HG03439 (cell line): ENCODE results near the gene RAB31.

Experiments
- ATAC-seq: cut with Tn5 transposase; IDR thresholded peaks from one replicate; pipeline ENCODE4 v1.9.1; 2021; ENCODE audit warnings: mild to moderate bottlenecking, moderate library complexity; ENCODE audit not compliant: unreplicated experiment

RAB31 gene

DNA sequence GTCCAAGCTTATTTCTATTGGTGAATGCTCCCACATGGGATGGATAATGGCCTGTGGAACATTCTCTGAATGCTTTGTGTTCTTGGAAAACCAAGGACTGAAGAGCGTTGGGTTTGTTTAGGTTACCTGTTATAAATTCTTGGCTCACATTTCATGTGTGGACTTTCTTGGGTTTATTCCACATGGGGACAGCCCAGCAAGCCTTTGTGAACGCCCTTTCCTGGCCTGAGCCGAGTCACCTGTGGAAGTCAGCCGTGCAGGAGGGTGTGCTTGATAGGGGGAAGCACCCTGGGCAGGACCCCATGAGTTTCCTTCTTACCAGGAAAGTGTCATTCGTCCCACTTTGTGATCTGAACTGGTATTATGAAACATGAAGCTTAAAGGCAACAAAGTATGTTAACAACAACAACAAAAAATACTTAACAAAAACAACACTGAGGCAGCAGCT is 4.1 kb downstream of the RAB31 start:
- no peak for ATAC-seq

DNA sequence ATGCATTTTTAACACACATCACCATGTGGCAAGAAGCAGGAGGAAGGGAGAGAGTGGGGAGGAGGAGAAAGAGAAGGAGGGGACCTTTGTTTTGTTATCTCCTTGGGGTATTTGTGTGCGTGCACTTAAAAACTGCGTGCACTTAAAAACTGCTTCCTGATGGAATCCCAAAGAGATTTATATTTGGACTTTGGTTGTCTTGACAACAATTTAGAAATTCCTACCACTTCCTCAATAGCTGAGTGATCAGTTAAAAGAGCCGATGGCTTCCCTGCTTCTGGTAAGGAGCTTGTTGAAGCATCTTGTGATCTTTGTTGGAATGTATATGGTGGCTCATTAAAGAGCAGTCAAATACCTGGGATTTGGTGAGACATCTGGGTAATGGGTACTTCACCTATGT is 4.5 kb downstream of the RAB31 start:
- ATAC-seq: no peak

DNA sequence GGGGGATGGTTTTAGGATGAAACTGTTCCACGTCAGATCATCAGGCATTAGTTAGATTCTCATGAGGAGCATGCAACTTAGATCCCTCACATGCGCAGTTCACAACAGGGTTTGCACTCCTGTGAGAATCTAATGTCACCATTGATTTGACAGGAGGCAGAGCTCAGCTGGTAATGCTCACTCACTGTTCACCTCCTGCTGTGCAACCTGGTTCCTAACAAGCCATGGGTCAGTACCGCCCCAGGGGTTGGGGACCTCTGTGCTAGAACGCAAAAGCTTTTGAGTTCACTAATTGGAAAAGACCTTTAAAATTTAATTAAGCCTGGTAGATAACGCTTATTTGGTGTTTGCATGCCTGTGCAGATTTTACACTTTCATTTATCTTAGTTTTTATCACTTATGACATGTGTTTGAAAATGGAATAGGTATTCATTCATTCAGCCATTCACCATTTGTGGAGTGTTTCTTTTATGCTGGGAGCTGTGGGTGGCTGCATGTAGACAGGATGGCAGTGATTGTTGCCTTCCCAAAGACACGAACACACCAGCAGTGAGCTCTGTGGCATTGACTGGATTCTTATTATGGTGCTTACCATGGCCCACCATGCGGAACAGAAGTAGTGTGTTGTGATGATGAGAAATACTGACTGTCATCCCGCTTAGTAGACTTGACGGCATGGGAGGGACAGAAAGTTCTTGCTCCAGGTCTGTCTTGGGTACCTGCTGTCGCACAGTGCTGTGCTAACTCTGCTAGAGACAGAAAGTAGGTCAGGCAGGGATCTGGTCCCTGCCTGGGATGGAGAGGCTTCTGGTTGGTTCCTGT is 6.4 kb downstream of the RAB31 start:
- no peak for ATAC-seq

- ATAC-seq: no peak
Measured at GRCh38 chr18:9715088-9715343, 6.9 kb downstream of the RAB31 start.

DNA sequence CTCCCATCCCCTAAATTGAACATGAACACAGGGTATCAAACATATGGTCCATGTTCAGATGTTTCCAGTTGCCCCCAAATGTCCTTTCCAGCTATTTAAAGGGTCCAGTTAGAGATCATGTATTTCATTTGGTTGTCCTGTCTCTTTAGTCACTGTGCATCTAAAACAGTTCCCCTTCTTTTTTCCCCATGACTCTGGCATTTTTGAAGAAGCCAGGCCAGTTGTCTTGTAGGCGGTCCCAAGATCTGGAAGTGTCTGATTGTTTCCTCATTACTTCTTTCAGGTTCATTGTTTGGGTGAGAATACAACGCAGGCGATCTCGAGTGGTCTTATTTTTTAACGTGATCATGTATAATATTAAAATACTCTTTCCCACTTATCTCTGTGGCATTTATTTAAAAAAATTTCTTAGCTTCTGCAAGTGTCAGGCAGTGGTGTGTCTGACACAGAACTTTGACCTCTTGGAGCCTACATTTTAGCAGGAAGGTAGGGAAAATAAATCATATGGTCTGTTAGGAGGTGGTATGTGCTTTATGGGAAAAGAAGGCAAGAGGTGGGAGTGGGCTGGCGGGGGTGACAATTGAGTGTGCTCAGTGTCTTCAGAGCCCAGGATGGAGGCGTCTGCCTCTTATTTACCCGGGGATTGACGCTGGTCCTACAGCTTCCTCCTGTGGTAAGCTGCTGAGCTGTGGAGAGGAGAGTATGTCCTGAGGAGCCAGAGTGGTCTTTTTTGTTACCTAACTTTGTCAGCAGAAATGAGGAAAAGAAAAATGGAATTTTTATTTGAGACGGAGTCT is 8.1 kb downstream of the RAB31 start:
- ATAC-seq: no peak

DNA sequence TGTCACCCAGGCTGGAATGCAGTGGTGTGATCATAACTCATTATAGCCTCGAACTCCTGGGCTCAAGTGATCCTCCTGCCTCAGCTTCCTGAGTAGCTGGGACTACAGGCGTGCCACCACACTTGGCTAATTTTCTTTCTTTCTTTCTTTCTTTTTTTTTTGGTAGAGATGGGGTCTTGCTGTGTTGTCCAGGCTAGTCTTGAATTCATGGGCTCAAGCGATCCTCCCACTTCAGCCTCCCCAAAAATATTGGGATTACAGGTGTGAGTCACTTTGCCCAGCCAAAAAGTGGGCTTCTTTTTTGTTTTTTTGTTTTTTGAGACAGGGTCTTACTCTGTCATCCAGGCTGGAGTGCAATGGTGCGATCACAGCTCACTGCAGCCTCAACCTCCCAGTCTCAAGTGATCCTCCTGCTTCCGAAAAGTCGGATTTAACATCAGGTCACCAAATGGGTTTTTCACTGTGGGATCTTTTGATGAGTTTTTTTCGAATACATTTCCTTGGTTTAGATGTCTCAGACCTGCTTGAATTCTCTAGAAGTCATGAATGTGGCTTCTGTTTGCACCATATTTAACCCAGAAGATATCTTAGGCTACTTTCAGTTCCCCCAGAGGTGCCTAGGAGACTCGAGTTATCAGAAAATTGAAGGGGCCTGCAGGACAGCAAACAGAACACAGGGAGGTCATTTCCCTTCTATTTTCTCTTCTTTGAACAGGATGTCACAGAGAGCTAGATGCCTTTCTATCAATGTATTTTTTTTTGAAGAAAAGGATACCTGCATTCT is 8.9 kb downstream of the RAB31 start:
- no peak for ATAC-seq

- no peak for ATAC-seq
Measured at GRCh38 chr18:9719421-9719981, 11.4 kb downstream of the RAB31 start.

GRCh38 chr18:9720327-9720726 is 12.2 kb downstream of the RAB31 start:
- ATAC-seq: no peak

DNA sequence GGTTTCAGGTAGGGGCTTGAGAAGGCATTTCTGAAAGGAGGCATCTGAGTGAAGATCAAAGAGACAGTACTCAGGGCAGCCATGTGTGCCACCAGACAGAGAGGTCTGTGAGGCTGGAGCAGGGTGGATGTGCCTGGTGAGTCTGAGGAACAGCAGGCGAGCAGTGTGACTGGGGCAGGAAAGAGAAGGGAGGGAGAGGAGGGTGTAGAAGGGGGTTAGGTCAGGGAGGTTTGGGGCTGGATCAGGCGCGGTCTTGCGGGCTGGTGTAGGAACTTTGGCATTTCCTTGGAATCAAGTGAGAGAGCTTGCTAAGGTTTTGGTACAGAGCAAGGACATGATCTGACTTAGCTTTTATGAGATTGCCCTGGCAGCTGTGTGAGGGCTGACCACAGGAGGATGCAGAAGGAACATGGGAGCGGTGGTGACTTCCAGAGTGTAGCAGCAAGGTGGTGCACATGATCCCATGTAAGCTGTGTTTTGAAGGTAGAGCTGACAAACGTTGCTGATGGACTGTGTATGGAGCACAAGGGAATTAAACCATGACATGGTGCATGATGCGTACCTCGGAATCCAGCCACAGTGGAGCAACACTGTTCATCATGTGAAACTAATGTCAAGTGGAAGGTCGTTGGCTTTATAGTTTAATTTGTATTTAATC is 13.9 kb downstream of the RAB31 start:
- no peak for ATAC-seq

GRCh38 chr18:9722691-9723090 is 14.6 kb downstream of the RAB31 start:
- ATAC-seq: no peak

- ATAC-seq: no peak
Measured at GRCh38 chr18:9724797-9725585, 16.9 kb downstream of the RAB31 start.

- ATAC-seq: no peak
Measured at GRCh38 chr18:9726175-9726574, 18.1 kb downstream of the RAB31 start.

- no peak for ATAC-seq
Measured at GRCh38 chr18:9726936-9727335, 18.8 kb downstream of the RAB31 start.

DNA sequence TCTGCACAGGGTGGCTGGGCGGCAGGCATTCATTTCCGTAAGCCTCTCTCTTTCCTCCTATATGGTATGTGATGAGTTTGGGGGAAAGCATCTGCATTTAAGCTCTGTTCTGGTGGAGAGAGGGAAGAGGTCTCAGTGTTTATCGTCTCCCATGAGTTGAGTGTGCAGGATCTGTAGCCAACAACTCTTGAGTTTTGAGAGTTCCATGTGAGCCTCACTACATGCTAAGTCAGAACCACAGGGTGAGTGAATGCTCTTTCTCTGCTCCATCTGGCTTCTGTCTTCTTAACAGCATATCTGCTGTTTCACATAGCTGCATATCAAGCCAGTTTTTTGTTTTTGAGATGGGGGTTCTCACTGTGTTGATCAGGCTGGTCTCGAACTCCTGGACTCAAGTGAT is 22.7 kb downstream of the RAB31 start:
- ATAC-seq: no peak

DNA sequence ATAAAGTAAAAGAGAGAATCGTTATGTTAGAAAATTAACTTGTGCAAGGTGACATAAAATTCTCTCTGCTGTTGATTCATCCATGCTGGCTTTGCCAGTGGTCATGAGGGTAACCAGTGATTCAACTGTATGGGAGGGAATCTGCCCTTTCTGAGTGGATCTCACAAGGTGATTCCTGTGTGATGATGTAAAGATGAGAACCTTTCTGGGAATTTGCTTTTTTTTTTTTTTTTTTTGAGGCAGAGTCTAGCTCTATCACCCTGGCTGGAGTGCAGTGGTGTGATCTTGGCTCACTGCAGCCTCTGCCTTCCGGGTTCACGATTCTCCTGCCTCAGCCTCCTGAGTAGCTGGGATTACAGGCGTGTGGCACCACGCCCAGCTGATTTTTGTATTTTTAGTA is 23.3 kb downstream of the RAB31 start:
- no peak for ATAC-seq

- no peak for ATAC-seq
Measured at GRCh38 chr18:9732031-9732430, 23.9 kb downstream of the RAB31 start.

GRCh38 chr18:9734189-9734588 is 26.1 kb downstream of the RAB31 start:
- no peak for ATAC-seq

DNA sequence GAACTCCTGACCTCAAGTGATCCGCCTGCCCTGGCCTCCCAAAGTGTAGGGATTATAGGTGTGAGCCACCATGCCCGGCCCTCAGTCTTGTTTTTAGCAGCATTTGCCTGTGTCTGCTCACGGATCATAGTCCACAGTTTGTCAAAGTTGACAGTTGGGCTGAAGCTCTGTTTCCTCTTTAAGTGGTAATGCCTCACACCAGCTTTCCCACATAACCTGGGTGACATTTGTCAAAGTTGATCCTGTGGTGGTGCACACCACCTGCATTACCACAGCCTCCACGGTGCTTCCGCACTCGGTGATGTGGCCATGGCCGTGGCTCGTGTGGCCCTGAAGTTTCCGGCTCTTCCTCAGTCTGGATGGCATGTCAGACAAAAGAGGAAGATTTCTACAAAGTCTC is 27.1 kb downstream of the RAB31 start:
- no peak for ATAC-seq

DNA sequence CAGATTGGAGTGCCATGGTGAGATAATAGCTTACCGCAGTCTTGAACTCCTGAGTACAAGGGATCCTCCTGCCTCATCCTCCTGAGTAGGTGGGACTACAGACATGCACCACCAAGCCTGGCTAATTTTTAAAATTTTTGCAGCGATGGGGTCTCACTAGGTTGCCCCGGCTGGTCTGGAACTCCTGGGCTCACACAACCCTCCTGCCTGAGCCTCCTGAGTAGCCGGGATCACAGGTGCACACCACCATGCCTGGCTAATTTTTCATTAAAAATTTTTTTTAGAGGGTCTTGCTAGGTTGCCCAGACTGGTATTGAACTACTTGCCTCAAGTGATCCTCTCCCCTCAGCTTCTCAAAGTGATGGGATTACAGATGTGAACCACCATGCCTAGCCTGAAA is 27.8 kb downstream of the RAB31 start:
- no peak for ATAC-seq

DNA sequence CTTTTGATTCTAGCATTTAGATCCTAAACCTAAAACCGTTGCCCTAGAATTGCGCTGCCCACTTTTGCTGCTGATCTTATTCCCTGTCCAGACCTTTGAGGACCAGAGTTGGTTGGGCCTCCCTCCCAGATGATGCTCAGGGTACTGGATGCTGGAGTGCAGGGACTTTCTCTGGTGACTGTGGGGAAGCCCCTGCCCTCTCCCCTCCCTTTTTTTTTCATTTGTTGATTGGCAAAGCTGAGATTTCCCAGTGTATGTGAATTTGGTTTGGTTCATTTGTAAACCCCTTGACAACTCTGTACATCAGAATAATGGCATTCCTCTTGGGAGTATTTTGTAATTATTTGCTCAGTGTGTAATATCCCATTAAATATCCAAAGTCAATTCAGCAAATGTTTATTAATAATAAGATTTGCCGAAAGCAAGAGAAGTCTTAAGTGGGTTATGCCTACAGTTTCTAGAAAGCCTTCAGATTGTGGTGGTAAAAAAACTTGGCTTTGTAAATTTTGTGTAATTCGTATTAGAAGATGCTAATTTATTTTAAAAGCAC is 28.3 kb downstream of the RAB31 start:
- ATAC-seq: no peak
